Mammary epithelial cell (primary cell): Measurements from ENCODE around the gene BLNK.

ENCODE experiments used
- CTCF ChIP-seq, 2 donors: IDR thresholded peaks in 1 of 2; conservative IDR thresholded peaks in 1 of 2; 2 replicates each; pipeline ENCODE4 v1.5.1; 2011 to 2012; ENCODE audit warnings: inconsistent platforms in 2 of 2, low read length in 2 of 2, mild to moderate bottlenecking in 2 of 2, control low read depth in 1 of 2, low read depth in 1 of 2; ENCODE audit not compliant: insufficient read depth in 1 of 2; ENCODE audit errors: extremely low read depth in 1 of 2
- EZH2 ChIP-seq: IDR thresholded peaks from 2 replicates; pipeline ENCODE4 v1.6.1; 2012; ENCODE audit warnings: low read length, inconsistent platforms, borderline replicate concordance

- TF ChIP-seq CTCF (conservative IDR thresholded peaks at IDR 0.05 in 1 of 2, IDR thresholded peaks at IDR 0.05 in 1 of 2; ENCODE audit: extremely low read depth in 1 of 2, insufficient read depth in 1 of 2, low read depth in 1 of 2, low read length in 2 of 2) (no peak), EZH2 (no peak)
Measured at GRCh38 chr10:96319754-96320474, 48.5 kb upstream of the BLNK start.
